Dedifferentiated amniotic fluid mesenchymal stem cell (primary cell): Measurements from ENCODE around the gene EEIG2.

Experiments used
- DNase-seq: peaks from one replicate; pipeline ENCODE4 v3.0.0-alpha.2; 2016; ENCODE audit errors: extremely low spot score

Gene EEIG2

GRCh38 chr1:108583757-108584427 is 24.0 kb downstream of the EEIG2 start:
- DNase-seq, result no peak

GRCh38 chr1:108584428-108584856 is 24.5 kb downstream of the EEIG2 start:
- DNase-seq, result no peak

- DNase-seq, result no peak
Measured at GRCh38 chr1:108585313-108585712, 25.4 kb downstream of the EEIG2 start.

- DNase-seq, result no peak
Measured at GRCh38 chr1:108590441-108590840, 30.5 kb downstream of the EEIG2 start.

GRCh38 chr1:108590957-108591356 is 31.1 kb downstream of the EEIG2 start:
- peak; percentile 83 for DNase-seq

DNA sequence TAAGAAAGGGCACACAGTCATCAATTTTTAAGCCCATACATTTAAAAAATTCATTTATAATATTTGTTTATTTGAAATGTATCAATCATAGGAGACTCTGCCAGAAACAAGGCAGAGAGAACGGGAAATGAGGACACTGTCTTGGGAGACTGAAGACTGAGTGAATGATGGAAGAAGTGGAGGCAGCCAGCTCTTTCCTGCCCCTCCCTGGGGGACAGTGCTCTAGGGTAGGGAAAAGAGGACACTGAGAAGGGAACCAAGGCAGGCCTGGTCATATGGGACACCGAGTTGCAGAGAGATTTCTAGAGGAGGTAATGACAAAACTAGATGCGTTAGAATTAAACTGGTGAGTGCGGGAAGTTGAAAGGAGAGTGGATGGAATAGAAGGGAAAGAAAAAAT is 31.6 kb downstream of the EEIG2 start:
- no peak for DNase-seq

GRCh38 chr1:108592030-108592759 is 32.3 kb downstream of the EEIG2 start:
- DNase-seq, result no peak

DNA sequence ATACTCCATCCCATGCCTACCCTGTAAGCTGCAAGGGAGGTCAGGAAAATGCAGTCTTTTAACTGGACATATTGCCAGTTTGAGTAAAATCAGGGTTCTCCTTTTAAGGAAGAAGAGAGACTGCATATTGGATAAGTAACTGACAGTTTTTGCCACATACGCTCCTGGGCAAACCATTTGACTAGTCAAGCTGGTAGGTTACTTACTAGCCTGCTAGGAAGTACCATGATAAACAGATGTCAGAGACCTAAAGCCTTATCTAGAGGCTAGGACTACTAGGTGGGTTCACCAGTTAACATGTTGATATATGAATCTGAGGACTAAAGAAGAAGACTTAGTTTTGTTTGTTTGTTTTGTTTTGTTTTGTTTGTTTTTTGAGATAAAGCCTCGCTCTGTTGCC is 33.5 kb downstream of the EEIG2 start:
- DNase-seq, result no peak

DNA sequence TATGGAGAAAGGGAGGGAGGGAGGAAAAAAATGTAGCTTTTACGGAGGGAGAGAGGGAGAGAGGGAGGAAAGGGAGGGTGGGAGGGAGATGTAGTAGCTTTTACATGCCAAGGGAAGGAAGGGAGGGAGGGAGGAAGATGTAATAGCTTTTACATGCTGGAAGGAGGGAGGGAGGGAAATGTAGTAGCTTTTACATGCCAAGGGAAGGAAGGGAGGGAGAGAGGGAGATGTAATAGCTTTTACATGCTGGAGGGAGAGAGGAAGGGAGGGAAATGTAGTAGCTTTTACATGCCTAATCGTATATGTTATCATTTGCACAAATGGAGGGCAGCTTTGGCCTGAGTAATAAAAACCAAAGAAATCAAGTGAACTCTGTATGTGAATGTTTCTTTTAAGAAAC is 35.6 kb downstream of the EEIG2 start:
- DNase-seq, result peak; percentile 32

GRCh38 chr1:108597041-108597440 is 37.1 kb downstream of the EEIG2 start:
- no peak for DNase-seq

DNA sequence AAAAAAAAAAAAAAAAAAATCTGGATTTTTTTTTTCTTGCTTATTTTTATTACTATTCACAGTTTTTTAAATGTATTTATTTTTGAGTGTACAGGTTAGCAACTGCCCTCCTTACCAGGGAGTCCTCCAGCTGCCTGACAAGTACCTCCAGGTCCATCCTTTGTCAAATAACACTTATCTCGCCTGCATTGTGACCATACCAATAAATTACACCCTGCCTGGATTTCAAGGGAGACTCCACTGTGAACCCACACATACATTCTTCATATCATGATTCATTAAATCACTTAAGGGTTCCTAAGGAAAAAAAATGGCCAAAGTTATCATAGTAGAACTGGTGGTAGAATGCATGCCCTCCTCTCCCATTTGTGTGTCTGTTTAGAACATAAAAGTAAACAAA is 38.4 kb downstream of the EEIG2 start:
- no peak for DNase-seq

DNA sequence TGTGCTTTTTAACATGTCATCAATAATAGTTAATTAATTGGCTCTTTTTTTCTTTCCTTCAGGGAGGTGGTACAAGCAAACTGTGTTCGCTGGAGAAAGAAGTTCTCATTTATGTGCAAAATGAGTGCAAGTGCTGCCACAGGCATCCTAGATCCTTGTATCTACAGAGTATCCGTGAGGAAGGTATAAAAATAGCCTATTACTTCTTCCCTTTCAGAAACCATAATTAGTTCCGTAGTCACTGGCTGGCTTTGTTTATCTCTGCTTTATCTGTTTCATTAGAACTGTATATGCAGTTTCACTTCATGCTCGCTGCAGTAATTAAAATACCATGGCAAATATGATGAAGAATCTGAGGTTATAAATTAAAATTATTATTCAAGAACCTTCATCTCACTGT is 40.6 kb downstream of the EEIG2 start:
- no peak for DNase-seq

DNA sequence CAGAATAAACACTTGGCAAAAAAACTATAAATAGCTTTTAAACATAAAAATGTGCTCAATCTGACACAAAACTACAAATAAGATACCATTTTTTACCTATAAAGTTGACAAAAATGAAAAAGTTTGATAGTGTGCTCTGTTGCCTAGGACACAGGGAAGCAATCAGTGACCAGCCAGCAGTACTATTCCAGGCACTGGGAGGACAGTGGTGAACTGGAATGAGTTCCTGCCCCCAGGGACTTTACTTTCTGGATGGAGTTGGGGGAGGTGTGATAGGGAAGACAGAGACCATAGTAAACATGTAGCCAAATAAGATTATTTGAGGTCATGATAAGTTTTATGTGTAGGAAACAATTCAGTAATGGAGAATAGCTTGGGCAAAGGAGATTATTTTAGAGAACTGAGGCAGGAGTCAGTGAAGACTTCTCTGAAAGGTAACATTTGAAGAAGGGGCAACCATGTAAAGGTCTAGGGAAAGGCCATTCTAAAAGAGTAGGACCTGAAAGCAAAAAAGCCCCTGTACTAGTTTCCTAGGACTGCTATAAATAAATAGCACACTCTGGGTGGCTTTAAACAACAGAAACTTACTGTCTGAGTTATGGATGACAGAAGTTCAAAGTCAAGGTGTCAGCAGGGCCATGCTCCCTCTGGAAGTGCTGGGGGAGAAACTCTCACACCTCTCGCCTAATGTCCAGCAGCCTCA is 42.0 kb downstream of the EEIG2 start:
- DNase-seq, result no peak

DNA sequence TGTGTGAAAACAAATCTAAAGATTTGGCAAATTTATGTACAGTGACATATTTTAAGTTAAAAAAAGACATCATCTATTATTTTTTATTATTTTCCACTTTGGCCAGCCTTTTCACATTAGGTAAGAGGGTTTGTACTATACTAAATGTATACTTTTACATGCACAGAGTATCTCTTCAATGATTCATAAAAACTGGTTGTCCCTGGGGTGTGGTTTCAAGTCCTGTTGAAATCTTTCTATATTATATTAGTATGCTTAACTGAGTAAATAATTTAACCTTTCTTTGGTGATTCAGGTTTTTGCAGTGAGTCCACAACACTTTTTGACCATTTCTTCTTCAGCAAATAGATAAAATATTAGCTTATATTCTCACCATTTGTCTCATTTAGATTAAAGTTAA is 45.7 kb downstream of the EEIG2 start:
- no peak for DNase-seq

DNA sequence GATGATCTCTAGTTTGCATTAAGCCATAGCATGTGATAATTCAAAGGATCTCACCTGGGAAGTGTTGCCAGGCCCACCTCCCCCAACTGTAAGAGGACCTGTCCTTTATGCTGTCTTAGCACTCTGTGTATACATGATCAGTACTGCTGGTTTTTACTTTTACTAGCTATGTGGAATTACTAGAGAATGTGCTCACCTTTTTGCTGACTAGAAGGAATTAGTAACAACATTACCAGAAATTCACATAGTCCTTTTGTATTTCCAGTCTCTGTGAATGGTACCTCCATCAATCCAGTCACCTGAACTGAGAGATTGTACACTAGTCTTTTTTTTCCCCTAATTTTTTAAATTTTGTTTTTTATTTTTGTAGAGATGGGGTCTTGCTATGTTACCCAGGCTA is 46.6 kb downstream of the EEIG2 start:
- no peak for DNase-seq

GRCh38 chr1:108609483-108610049 is 49.7 kb downstream of the EEIG2 start:
- DNase-seq, result no peak
